Breast epithelium (tissue), 4 donors: ENCODE data around the gene MT3. TPM values are rescaled to one million over a fixed set of nuclear protein-coding genes. Genes with fewer than 3 reads are reported as not detected.

Experiments used
- DNase-seq, 2 donors: peaks; one replicate each; pipeline ENCODE4 v3.0.0-alpha.2; 2019; ENCODE audit warnings: low spot score in 2 of 2
- H3K27ac ChIP-seq, 2 donors: fragments of 200-600 bp; sonication (generic) in 1 of 2; one replicate each; pipeline ENCODE4 v1.5.1; 2016 to 2019; ENCODE audit warnings: mild to moderate bottlenecking in 1 of 2
- H3K27me3 ChIP-seq, 2 donors: fragments of 200-600 bp; sonication (generic) in 1 of 2; one replicate each; pipeline versions ENCODE4 v1.5.1 to v1.6.0; 2017 to 2019; ENCODE audit warnings: control low read depth in 1 of 2, mild to moderate bottlenecking in 1 of 2
- H3K36me3 ChIP-seq: fragments of 200-600 bp; one replicate; pipeline ENCODE4 v1.5.1; 2019
- H3K4me1 ChIP-seq, 2 donors: fragments of 200-600 bp; sonication (generic); one replicate each; pipeline ENCODE4 v1.5.1; 2016 to 2019; ENCODE audit warnings: control low read depth in 1 of 2
- H3K4me3 ChIP-seq, 3 donors: fragments of 200-600 bp; sonication (generic); 1 replicate in 2 of 3; 2 replicates in 1 of 3; pipeline ENCODE4 v1.5.1; 2016 to 2019; ENCODE audit warnings: mild to moderate bottlenecking in 3 of 3, moderate library complexity in 2 of 3
- H3K9me3 ChIP-seq, 2 donors: fragments of 200-600 bp; sonication (generic) in 1 of 2; one replicate each; pipeline ENCODE4 v1.5.1; 2016 to 2019; ENCODE audit warnings: control low read depth in 1 of 2
- CTCF ChIP-seq, 3 donors: fragments of 450-650 bp; IDR thresholded peaks; one replicate each; pipeline ENCODE4 v1.5.1; 2016 to 2017; ENCODE audit warnings: antibody characterized with exemption in 3 of 3, mild to moderate bottlenecking in 3 of 3, moderate library complexity in 3 of 3
- POLR2A ChIP-seq: fragments of 450-650 bp; IDR thresholded peaks from one replicate; pipeline ENCODE4 v1.6.1; 2016; ENCODE audit warnings: antibody characterized with exemption, mild to moderate bottlenecking, moderate library complexity
- POLR2AphosphoS5 ChIP-seq, 3 donors: sonication (generic); formaldehyde crosslinking; IDR thresholded peaks; one replicate each; pipeline ENCODE4 v1.6.1; 2017; ENCODE audit warnings: antibody characterized with exemption in 3 of 3
- intact Hi-C: fragments of 100-400 bp; cut with DNase I; formaldehyde crosslinking; loops from one replicate; pipeline ENCODE4 v1.15.1; 2023; ENCODE audit warnings: low total_unique reads
- total RNA-seq, 3 donors: library from RNA; depleted of rRNA; stranded (reverse); fragments of >200 nt; gene quantifications; one replicate each; pipeline ENCODE4 v1.1.0, GENCODE V29; 2016

Gene MT3
- total RNA-seq, 3 donors from 2014 or later: not detected

DNA sequence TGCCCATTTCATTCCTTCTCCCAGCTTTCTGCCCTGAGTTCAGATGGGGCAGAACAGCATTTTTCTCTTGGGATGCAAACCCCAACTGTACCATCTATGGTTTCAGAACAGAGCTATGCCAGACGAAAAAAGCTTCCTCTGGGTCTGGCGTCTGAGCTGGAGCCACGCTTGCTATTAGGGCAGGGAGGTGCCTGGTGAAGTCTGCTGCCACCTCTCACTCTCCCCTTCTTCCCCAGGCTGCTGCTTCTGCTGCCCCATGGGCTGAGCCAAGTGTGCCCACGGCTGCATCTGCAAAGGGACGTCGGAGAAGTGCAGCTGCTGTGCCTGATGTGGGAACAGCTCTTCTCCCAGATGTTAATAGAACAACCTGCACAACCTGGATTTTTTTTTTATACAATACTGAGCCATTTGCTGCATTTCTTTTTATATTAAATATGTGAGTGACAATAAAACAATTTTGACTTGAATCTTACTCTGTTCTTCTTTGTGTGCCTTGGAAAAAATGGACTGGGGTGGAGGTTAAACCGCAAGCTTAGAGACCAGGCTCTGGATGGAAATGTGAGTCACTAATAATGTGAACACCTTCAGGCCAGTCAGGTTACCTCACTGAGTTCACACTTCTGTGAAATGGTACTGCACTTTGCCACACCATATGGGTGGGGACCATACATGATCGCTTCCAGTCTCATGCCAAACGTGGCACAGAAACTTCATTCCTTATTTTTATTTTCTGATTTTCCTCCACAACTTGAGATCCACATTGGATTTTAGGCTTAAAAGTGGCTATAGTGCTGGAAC is 47.5 kb downstream of the MT3 start:
- Histone ChIP-seq H3K4me1 (no peaks in the 10 kb centered on the region), H3K4me3 (no peak overlapping the region), H3K27ac (no peak overlapping the region), H3K9me3 (no peaks in the 10 kb centered on the region), H3K36me3 (no peaks in the 10 kb centered on the region), H3K27me3 (peaks cover 0 to 6% of the 10 kb centered on the region in 2 donors)
- no peak for DNase-seq
- intact Hi-C loops: no loop called here
- TF ChIP-seq POLR2A: no peak
- TF ChIP-seq POLR2AphosphoS5 (IDR thresholded peaks at IDR 0.05): no peak
- no peak for TF ChIP-seq CTCF (IDR thresholded peaks at IDR 0.05)

GRCh38 chr16:56637814-56638750 is 48.8 kb downstream of the MT3 start, which contains the start of gene MT1A:
TSS of gene MT1A (plus strand) at chr16:56638666. CDS start at chr16:56638739, 73 bp downstream.
- H3K27ac ChIP-seq: peak within 1 kb of the TSS; percentile 29 to 87
- no peaks in the 10 kb centered on the region for H3K4me1 ChIP-seq
- no peaks in the 10 kb centered on the region for H3K9me3 ChIP-seq
- intact Hi-C loops: no loop called here
- DNase-seq: peak; percentile 40 to 77
- peaks cover 0 to 6% of the 10 kb centered on the region in 2 donors for H3K27me3 ChIP-seq
- peak within 1 kb of the TSS; percentile 34 to 70 (median 48) for H3K4me3 ChIP-seq
- TF ChIP-seq POLR2A (peak; percentile 7), CTCF (IDR thresholded peaks at IDR 0.05) (no peak), POLR2AphosphoS5 (IDR thresholded peaks at IDR 0.05) (peak in 2 of 3 donors; percentile 21 to 67)
- H3K36me3 ChIP-seq: no peaks in the 10 kb centered on the region

- DNase-seq: no peak
- Histone ChIP-seq H3K27me3 (peaks cover 0 to 6% of the 10 kb centered on the region in 2 donors), H3K9me3 (no peaks in the 10 kb centered on the region), H3K4me3 (peak overlapping the region in 1 of 3 donors; percentile 70), H3K27ac (peak overlapping the region in 1 of 2 donors; percentile 87), H3K4me1 (no peaks in the 10 kb centered on the region), H3K36me3 (no peaks in the 10 kb centered on the region)
- TF ChIP-seq POLR2AphosphoS5 (IDR thresholded peaks at IDR 0.05): no peak
- TF ChIP-seq POLR2A: no peak
- TF ChIP-seq CTCF (IDR thresholded peaks at IDR 0.05): no peak
- intact Hi-C loops: no loop called here
Measured at GRCh38 chr16:56639045-56639444, 49.7 kb downstream of the MT3 start.

- Histone ChIP-seq H3K27me3 (peaks cover 0 to 6% of the 10 kb centered on the region in 2 donors), H3K9me3 (no peaks in the 10 kb centered on the region), H3K4me1 (no peaks in the 10 kb centered on the region), H3K36me3 (no peaks in the 10 kb centered on the region), H3K4me3 (no peak overlapping the region), H3K27ac (no peak overlapping the region)
- DNase-seq: no peak
- no peak for TF ChIP-seq CTCF (IDR thresholded peaks at IDR 0.05)
- no peak for TF ChIP-seq POLR2AphosphoS5 (IDR thresholded peaks at IDR 0.05)
- TF ChIP-seq POLR2A: no peak
- intact Hi-C loops: no loop called here
Measured at GRCh38 chr16:56640076-56640475, 50.7 kb downstream of the MT3 start.

Other genes starting within 250 kb of the MT3 start
- 100 to 1,000 TPM; 156 to 205 (median 188) TPM for gene AMFR, start 164.0 kb upstream of the MT3 start, total RNA-seq
- 10 to 100 TPM; 53.9 to 65.3 (median 54.1) TPM for gene NUDT21, start 138.2 kb upstream of the MT3 start, total RNA-seq
- gene OGFOD1, start 138.0 kb upstream of the MT3 start, total RNA-seq: 10 to 100 TPM; 21.4 to 36.3 (median 25.2) TPM
- 10 to 100 TPM; 42.6 to 80.5 (median 56.2) TPM for gene BBS2, start 69.5 kb upstream of the MT3 start, total RNA-seq
- not detected for gene MT4, start 24.5 kb upstream of the MT3 start, total RNA-seq
- gene MT2A, start 19.1 kb downstream of the MT3 start, total RNA-seq: 100 to 1,000 TPM; 352 to 543 (median 428) TPM
- 100 to 1,000 TPM; 284 to 698 (median 513) TPM for gene MT1E, start 36.3 kb downstream of the MT3 start, total RNA-seq
- 100 to 1,000 TPM in 1 of 3 donors, 10 to 100 TPM in 2; 42.9 to 120 (median 46.0) TPM for gene MT1M, start 43.1 kb downstream of the MT3 start, total RNA-seq
- 100 to 1,000 TPM in 2 of 3 donors, 10 to 100 TPM in 1; 97.8 to 672 (median 130) TPM for gene MT1A, start 49.1 kb downstream of the MT3 start, total RNA-seq
- not detected for gene MT1B, start 62.4 kb downstream of the MT3 start, total RNA-seq
- gene MT1F, start 68.4 kb downstream of the MT3 start, total RNA-seq: 10 to 100 TPM in 2 of 3 donors, 1 to 10 TPM in 1; 9.1 to 34.0 (median 12.1) TPM
- gene MT1G, start 78.5 kb downstream of the MT3 start, total RNA-seq: 100 to 1,000 TPM in 1 of 3 donors, 10 to 100 TPM in 2; 20.0 to 224 (median 48.3) TPM
- gene MT1H, start 80.3 kb downstream of the MT3 start, total RNA-seq: not detected
- 1,000 to 10,000 TPM; 2,679 to 5,417 (median 3,885) TPM for gene MT1X, start 92.9 kb downstream of the MT3 start, total RNA-seq
- 10 to 100 TPM; 29.4 to 48.8 (median 32.6) TPM for gene NUP93, start 140.6 kb downstream of the MT3 start, total RNA-seq